ENCODE measurements around the gene LYRM1. TPM values are rescaled to one million over a fixed set of nuclear protein-coding genes. Genes with fewer than 3 reads are reported as not detected.

LYRM1 gene
- polyA plus RNA-seq, 1 donor from 2014 or later: 125 TPM

DNA sequence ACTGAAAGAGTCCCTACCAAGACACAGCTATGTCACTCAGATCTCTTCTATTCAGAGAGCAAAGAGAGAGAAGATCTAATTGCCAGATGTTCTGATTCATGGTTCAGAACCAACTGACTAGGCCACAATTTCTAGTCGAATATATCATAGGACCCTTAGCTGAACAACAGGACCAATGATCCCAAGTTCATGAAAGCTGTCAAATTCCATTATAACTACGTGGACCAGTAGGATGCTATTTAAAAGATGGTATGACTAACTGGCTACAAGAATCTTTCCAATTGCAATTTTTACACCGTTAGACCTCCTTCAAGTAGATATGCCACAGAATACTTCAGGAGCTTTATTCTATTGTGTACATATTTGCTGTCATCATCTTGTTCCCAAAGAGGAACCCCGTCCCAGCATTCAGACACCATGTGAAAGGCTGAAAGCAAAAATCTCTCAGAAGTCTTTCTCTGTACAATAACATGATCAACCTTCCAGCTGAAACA lies 26.4 kb upstream of the LYRM1 start:
- Histone ChIP-seq H3K27ac (ENCODE audit: low read length) (no peak overlapping the region), H3K9me3 (ENCODE audit: low read length) (no peaks in the 10 kb centered on the region), H3K36me3 (ENCODE audit: insufficient read depth, low read length) (no peaks in the 10 kb centered on the region), H3K4me3 (ENCODE audit: low read length) (no peak overlapping the region), H3K79me2 (replicated peaks; ENCODE audit: insufficient read depth, low read length) (peaks cover 16% of the 10 kb centered on the region), H3K9me2 (ENCODE audit: insufficient read depth, low read length) (no peaks in the 10 kb centered on the region), H3K4me2 (ENCODE audit: low read length) (no peak overlapping the region), H2AFZ (ENCODE audit: low read depth, low read length) (no peak overlapping the region), H3K27me3 (ENCODE audit: insufficient read depth, low read depth, low read length) (no peaks in the 10 kb centered on the region), H4K20me1 (ENCODE audit: insufficient read depth) (no peaks in the 10 kb centered on the region), H3K9ac (ENCODE audit: low read length) (no peak overlapping the region), H3F3A (ENCODE audit: insufficient read depth, low read length, poor library complexity, severe bottlenecking) (no peaks in the 10 kb centered on the region)
- TF ChIP-seq MXI1 (conservative IDR thresholded peaks at IDR 0.05; ENCODE audit: poor library complexity, severe bottlenecking) (no peak), SMC3 (conservative IDR thresholded peaks at IDR 0.05; ENCODE audit: poor library complexity) (no peak), RAD21 (conservative IDR thresholded peaks at IDR 0.05) (no peak), REST (IDR thresholded peaks at IDR 0.05; ENCODE audit: borderline replicate concordance) (no peak), EP300 (conservative IDR thresholded peaks at IDR 0.05; ENCODE audit: poor library complexity, severe bottlenecking) (no peak), TAF1 (IDR thresholded peaks at IDR 0.05; ENCODE audit: low read depth) (no peak), EZH2 (IDR thresholded peaks at IDR 0.05; ENCODE audit: borderline replicate concordance, insufficient read depth, low read length, poor library complexity, severe bottlenecking) (no peak)
- TF ChIP-seq, protein P1, sequence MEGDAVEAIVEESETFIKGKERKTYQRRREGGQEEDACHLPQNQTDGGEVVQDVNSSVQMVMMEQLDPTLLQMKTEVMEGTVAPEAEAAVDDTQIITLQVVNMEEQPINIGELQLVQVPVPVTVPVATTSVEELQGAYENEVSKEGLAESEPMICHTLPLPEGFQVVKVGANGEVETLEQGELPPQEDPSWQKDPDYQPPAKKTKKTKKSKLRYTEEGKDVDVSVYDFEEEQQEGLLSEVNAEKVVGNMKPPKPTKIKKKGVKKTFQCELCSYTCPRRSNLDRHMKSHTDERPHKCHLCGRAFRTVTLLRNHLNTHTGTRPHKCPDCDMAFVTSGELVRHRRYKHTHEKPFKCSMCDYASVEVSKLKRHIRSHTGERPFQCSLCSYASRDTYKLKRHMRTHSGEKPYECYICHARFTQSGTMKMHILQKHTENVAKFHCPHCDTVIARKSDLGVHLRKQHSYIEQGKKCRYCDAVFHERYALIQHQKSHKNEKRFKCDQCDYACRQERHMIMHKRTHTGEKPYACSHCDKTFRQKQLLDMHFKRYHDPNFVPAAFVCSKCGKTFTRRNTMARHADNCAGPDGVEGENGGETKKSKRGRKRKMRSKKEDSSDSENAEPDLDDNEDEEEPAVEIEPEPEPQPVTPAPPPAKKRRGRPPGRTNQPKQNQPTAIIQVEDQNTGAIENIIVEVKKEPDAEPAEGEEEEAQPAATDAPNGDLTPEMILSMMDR (IDR thresholded peaks at IDR 0.05; ENCODE audit: poor library complexity, severe bottlenecking): no peak

DNA sequence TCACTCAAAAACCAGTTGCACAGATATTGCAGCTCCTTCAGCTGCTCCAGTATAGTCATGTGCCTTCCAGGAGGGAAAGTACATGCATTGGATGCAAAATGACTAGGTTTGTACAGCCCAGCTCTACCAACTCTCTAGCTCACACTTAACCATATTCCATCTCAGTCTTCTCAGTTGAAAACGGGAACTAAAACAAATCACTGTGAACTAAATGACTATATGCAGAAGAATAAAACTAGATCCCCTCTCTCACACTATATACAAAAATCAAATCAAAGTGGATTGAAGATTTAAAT lies 25.3 kb upstream of the LYRM1 start:
- H2AFZ ChIP-seq (ENCODE audit: low read depth, low read length): no peak overlapping the region
- H3K79me2 ChIP-seq (replicated peaks; ENCODE audit: insufficient read depth, low read length): peaks cover 12% of the 10 kb centered on the region
- H3K27ac ChIP-seq (ENCODE audit: low read length): no peak overlapping the region
- no peaks in the 10 kb centered on the region for H3K27me3 ChIP-seq (ENCODE audit: insufficient read depth, low read depth, low read length)
- no peak overlapping the region for H3K4me2 ChIP-seq (ENCODE audit: low read length)
- H4K20me1 ChIP-seq (ENCODE audit: insufficient read depth): no peaks in the 10 kb centered on the region
- TF ChIP-seq MXI1 (conservative IDR thresholded peaks at IDR 0.05; ENCODE audit: poor library complexity, severe bottlenecking) (no peak), REST (IDR thresholded peaks at IDR 0.05; ENCODE audit: borderline replicate concordance) (no peak), POLR2AphosphoS5 (IDR thresholded peaks at IDR 0.05) (no peak), TAF1 (IDR thresholded peaks at IDR 0.05; ENCODE audit: low read depth) (no peak), EZH2 (IDR thresholded peaks at IDR 0.05; ENCODE audit: borderline replicate concordance, insufficient read depth, low read length, poor library complexity, severe bottlenecking) (no peak), EP300 (conservative IDR thresholded peaks at IDR 0.05; ENCODE audit: poor library complexity, severe bottlenecking) (no peak), SMC3 (conservative IDR thresholded peaks at IDR 0.05; ENCODE audit: poor library complexity) (no peak), RAD21 (conservative IDR thresholded peaks at IDR 0.05) (no peak)
- TF ChIP-seq, protein P1 (IDR thresholded peaks at IDR 0.05; ENCODE audit: poor library complexity, severe bottlenecking): no peak
- H3K9me3 ChIP-seq (ENCODE audit: low read length): no peaks in the 10 kb centered on the region
- H3K9me2 ChIP-seq (ENCODE audit: insufficient read depth, low read length): no peaks in the 10 kb centered on the region
- no peak overlapping the region for H3K9ac ChIP-seq (ENCODE audit: low read length)
- H3K4me3 ChIP-seq (ENCODE audit: low read length): no peak overlapping the region
- H3F3A ChIP-seq (ENCODE audit: insufficient read depth, low read length, poor library complexity, severe bottlenecking): no peaks in the 10 kb centered on the region
- no peaks in the 10 kb centered on the region for H3K36me3 ChIP-seq (ENCODE audit: insufficient read depth, low read length)

All from neural cell (in vitro differentiated cells).